Small intestine (tissue), 7 donors: ENCODE results near the gene FGB. TPM values are rescaled to one million over a fixed set of nuclear protein-coding genes. Genes with fewer than 3 reads are reported as not detected.
A peak's percentile ranks its signal among the peaks of the same experiment; 100 is the strongest.
"Not testable (repeated sequence)": the region's sequence is repeated elsewhere in the genome, so short reads cannot be mapped to it uniquely, and the experiment has no call there.

Source experiments
- DNase-seq, 2 donors: peaks; one replicate each; pipeline versions ENCODE4 v3.0.0 to v3.0.0-alpha.2; 2013
- FAIRE-seq: peaks from 2 replicates; lab custom pipeline; 2012; peaks lifted over from hg19 to GRCh38; lab: Jason Lieb, UNC
- H3K27ac ChIP-seq, 3 donors: one replicate each; pipeline ENCODE4 v1.5.1; 2013; ENCODE audit warnings: low read length in 2 of 3, mild to moderate bottlenecking in 2 of 3, control low read depth in 1 of 3, inconsistent platforms in 1 of 3, low read depth in 1 of 3, moderate library complexity in 1 of 3
- H3K27me3 ChIP-seq, 3 donors: one replicate each; pipeline ENCODE4 v1.6.1; 2013; ENCODE audit warnings: low read length in 3 of 3, inconsistent platforms in 1 of 3; ENCODE audit not compliant: control insufficient read depth in 3 of 3, insufficient read depth in 3 of 3
- H3K36me3 ChIP-seq, 3 donors: one replicate each; pipeline ENCODE4 v1.6.1; 2013; ENCODE audit warnings: low read length in 3 of 3, inconsistent platforms in 1 of 3, low read depth in 1 of 3, mild to moderate bottlenecking in 1 of 3, moderate library complexity in 1 of 3; ENCODE audit not compliant: control insufficient read depth in 3 of 3, insufficient read depth in 2 of 3
- H3K4me1 ChIP-seq, 3 donors: one replicate each; pipeline ENCODE4 v1.6.1; 2013; ENCODE audit warnings: low read length in 2 of 3, inconsistent platforms in 1 of 3, low read depth in 1 of 3, mild to moderate bottlenecking in 1 of 3, moderate library complexity in 1 of 3; ENCODE audit not compliant: control insufficient read depth in 3 of 3, insufficient read depth in 2 of 3
- H3K4me3 ChIP-seq, 3 donors: one replicate each; pipeline ENCODE4 v1.5.1; 2013; ENCODE audit warnings: low read length in 3 of 3, control low read depth in 1 of 3, inconsistent platforms in 1 of 3, low read depth in 1 of 3, mild to moderate bottlenecking in 1 of 3, moderate library complexity in 1 of 3
- H3K9me3 ChIP-seq, 2 donors: one replicate each; pipeline ENCODE4 v1.6.1; 2013; ENCODE audit warnings: low read depth in 1 of 2, low read length in 1 of 2; ENCODE audit not compliant: control insufficient read depth in 2 of 2, insufficient read depth in 1 of 2
- WGBS, 3 donors: extraction: QIAGEN DNeasy Blood & Tissue Kit; methylation state at CpG; one replicate each; pipeline ENCODE4 v1.1.7; 2013; 5-methylcytosine and 5-hydroxymethylcytosine counted together
- polyA plus RNA-seq, 4 donors: library from polyadenylated mRNA; stranded (reverse) in 3 of 4; unstranded in 1 of 4; fragments of 200-250 nt in 3 of 4; fragments of 120-200 nt in 1 of 4; gene quantifications; one replicate each; pipeline versions ENCODE4 v1.2.1 to v1.2.3, GENCODE V29; 2013
- donor health status: healthy with polysubstance abuse.
- donor health status: control.
- donor health status: control.
- donor health status: Bipolar disorder and iron deficiency.
- donor health status: healthy.

Gene FGB
- polyA plus RNA-seq, 4 donors = 0.34 to 282 TPM; not detected in 2

DNA sequence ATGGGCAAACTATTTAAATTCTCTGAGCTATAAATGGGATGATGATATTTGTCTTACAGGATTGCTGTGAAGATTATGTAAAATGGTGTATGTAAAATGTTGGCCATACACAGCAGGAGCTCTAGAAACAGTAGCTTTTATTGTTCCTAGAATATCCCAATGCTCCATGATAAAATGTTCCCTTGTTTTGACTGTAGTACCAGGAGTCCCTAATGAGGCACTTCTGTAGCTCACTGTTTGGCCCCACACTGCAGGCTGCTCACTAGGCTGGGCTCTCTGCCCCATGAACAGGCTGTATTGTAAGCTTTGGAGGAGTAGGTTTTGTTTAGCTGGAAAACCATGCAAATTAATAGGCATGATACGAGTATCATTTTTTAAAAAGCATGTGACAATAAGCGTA, 31.1 kb downstream of the FGB start:
- Histone ChIP-seq H3K27me3 (peaks cover 0 to 5% (median 0%) of the 10 kb centered on the region in 3 donors), H3K4me1 (peaks cover 0 to 33% (median 2%) of the 10 kb centered on the region in 3 donors), H3K27ac (no peak overlapping the region), H3K36me3 (no peaks in the 10 kb centered on the region), H3K9me3 (peaks cover 0 to 3% of the 10 kb centered on the region in 2 donors), H3K4me3 (no peak overlapping the region)
- no peak for DNase-seq
- FAIRE-seq = no peak
- WGBS, 3 donors = 47 to 91% (median 49%) methylated on average over 2 of the region's 2 CpGs

DNA sequence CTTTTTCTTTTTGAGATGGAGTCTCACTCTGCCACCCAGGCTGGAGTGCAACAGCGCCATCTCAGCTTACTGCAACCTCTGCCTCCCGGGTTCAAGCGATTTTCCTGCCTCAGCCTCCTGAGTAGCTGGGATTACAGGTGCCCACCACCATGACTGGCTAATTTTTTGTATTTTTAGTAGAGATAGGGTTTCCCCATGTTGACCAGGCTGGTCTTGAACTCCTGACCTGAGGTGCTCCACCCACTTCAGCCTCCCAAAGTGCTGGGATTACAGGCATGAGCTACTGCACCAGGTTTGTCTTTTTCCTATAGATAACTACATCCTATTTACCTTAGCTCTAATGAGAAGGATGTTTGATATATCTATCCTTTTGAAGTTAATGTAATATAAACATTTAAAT, 31.5 kb downstream of the FGB start:
- H3K4me1 ChIP-seq = peaks cover 0 to 33% (median 2%) of the 10 kb centered on the region in 3 donors
- not testable (repeated sequence) for FAIRE-seq, DNase-seq, H3K9me3 ChIP-seq, H3K36me3 ChIP-seq, H3K27ac ChIP-seq, H3K4me3 ChIP-seq, H3K27me3 ChIP-seq
- 88 to 95% (median 92%) methylated on average over 3 of the region's 3 CpGs for WGBS, 3 donors

DNA sequence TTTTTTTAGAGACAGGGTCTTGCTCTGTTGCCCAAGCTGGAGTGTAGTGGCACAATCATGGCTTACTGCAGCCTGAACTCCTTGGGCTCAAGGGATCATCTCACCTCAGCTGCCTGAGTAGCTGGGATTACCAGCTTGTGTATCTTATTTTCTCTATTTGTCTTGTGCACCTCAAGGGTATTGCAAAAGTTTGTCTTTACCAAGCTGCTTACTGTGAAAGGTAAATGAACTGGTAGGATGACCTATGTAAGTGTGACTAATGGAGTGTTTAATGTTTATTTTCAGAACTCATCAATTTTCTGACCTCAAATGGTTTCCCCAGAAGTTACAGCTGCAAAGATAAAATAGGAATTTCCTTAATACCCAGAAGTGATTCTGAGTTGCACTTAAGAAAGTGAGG, 33.0 kb downstream of the FGB start:
- H3K36me3 ChIP-seq = no peaks in the 10 kb centered on the region
- FAIRE-seq (no peak), DNase-seq (peak in 1 of 2 donors; percentile 65)
- peaks cover 0 to 3% of the 10 kb centered on the region in 2 donors for H3K9me3 ChIP-seq
- no peaks in the 10 kb centered on the region for H3K27me3 ChIP-seq
- no peak overlapping the region for H3K4me3 ChIP-seq
- peaks cover 0 to 28% (median 0%) of the 10 kb centered on the region in 3 donors for H3K4me1 ChIP-seq
- no peak overlapping the region for H3K27ac ChIP-seq

DNA sequence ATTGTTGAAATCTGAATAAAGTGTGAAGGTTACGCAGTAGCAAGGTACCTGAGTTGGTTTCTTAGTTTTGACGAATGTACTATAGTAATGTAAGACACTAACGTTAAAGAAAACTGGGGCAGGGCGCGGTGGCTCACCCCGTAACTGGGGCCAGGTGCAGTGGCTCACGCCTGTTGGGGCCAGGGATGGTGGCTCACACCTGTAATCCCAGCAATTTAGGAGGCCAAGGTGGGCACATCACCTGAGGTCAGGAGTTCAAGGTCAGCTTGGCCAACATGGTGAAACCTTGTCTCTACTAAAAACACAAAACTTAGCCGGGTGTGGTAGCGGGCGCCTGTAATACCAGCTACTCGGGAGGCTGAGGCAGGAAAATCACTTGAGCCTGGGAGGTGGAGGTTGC, 34.5 kb downstream of the FGB start:
- H3K36me3 ChIP-seq, H3K27ac ChIP-seq, H3K9me3 ChIP-seq, FAIRE-seq, H3K27me3 ChIP-seq, DNase-seq, H3K4me3 ChIP-seq: not testable (repeated sequence)
- WGBS, 3 donors = 86 to 92% (median 92%) methylated on average over 11 of the region's 11 CpGs
- H3K4me1 ChIP-seq = peaks cover 0 to 13% (median 0%) of the 10 kb centered on the region in 3 donors

DNA sequence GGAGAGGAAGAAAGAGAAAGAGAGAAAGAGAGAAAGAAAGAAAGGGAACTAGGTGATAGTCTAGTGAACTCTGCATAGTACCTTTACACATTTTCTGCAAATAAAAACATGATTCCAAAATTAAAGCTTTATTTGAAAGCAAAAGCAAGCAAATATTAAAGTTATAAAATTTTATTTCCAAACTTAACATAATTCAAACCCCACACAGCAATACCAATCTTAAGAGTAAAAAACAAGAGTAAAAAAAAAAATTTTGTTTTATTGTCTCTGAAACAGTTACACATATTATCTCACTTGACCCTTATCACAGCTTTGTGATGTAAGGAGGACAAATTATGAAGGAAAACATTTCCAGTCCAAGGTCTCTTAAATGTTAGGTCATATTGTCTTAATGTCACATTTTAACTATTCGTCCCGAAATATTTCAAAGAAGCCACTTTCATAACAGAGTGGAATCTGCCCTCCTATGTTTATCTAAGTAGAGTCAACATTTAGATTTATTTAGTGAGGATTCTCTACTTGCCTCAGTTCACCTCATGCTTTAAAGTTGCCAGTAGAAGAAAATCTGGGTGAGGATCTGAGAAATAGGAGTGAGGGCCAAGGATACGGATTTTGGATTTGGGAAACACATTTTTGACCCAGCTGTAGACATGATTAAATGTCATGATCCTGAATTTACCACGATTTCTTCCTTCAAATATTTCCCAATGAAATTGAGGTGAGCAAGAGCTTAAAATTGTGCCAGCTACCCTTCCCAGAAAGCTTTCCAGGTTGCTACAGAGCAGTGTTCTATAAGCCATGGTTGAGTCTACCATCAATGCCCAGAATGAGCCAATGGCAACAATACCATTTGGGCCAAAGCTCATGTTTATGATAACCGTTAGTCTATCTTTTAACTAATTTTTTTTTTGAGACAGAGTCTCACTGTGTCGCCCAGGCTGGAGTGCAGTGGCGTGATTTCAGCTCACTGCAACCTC, 35.3 kb downstream of the FGB start:
- Histone ChIP-seq H3K27ac (no peak overlapping the region), H3K27me3 (no peaks in the 10 kb centered on the region), H3K4me1 (peaks cover 0 to 5% (median 0%) of the 10 kb centered on the region in 3 donors), H3K36me3 (no peaks in the 10 kb centered on the region), H3K4me3 (no peak overlapping the region), H3K9me3 (no peaks in the 10 kb centered on the region)
- FAIRE-seq (no peak), DNase-seq (no peak)
- 74 to 78% (median 75%) methylated on average over 7 of the region's 7 CpGs for WGBS, 3 donors

DNA sequence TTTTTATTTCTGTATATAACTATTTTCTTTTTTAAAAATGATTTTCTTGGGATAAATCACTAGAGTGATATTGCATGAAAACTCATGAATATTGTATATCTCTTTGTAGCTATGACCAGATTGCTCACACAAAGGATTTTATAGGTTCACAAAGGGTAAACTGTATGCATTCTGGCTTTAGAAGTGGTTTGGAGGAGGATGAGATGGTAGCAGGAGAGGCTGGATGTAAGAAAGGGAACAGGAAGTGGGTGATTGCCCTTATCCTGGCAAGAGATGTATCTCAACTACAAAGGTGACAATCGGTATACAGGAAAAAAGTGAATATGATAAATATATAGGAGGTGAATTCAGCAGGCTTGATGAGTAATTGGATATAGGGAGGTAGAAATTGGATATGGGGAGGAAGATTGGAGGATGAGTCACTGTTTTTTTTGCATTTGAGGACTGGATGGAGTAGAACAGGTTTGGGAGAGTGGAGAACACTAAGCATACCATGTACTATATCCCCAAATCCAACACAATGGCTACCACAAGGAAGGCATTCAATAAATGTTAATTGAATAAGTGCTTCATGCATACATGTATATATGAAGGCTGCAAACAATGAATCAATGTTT, 39.7 kb downstream of the FGB start:
- Histone ChIP-seq H3K4me1 (peaks cover 0 to 2% (median 0%) of the 10 kb centered on the region in 3 donors), H3K27me3 (peaks cover 0 to 2% (median 0%) of the 10 kb centered on the region in 3 donors), H3K27ac (no peak overlapping the region), H3K4me3 (no peak overlapping the region), H3K9me3 (no peaks in the 10 kb centered on the region), H3K36me3 (no peaks in the 10 kb centered on the region)
- 54 to 71% (median 59%) methylated on average over 1 of the region's 1 CpG for WGBS, 3 donors
- no peak for FAIRE-seq
- DNase-seq = no peak

DNA sequence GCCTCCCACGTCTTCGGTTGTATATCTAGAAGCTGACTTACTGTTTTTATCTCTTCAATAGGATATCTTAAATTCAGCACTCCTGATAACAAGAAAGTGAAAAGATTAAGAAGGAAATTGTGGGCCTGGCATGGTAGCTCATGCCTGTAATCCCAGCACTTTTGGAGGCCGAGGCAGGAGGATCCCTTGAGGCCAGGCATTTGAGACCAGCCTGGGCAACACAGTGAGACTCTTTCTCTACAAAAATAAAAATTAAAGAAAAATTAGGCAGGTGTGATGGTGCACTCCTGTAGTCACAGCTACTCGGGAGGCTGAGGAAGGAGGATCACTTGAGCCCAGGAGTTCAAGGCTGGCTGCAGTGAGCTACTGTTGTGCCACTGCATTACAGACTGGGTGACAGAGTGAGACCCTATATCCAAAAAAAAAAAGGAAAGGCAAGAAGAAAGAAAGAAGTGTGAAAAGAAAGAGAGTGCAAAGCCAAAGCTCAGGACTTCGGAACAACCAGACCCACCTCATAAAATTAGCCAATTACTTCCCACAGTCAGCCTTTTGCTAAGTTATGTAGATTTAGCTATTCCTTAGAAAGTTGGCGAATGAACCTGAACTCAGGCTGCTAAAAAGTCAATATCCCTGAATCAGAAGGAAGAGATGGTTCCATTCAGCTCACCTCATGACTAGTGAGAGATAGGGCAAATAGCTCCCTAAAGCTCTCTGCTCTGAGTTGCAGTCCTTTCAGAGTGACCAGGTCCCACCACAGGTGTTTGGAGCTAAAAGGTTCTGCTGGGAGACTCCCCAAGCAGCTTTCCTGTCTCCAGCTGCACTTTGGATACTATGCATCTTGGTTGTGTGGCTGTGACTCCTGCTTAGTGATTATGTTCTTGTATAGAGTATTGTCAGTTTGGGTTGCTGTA, 40.5 kb downstream of the FGB start:
- 89 to 93% (median 91%) methylated on average over 6 of the region's 6 CpGs for WGBS, 3 donors
- FAIRE-seq = no peak

More for the DNA sequence above, 40.5 kb downstream of the FGB start:
- Histone ChIP-seq H3K4me3 (no peak overlapping the region), H3K27me3 (peaks cover 0 to 2% (median 0%) of the 10 kb centered on the region in 3 donors), H3K9me3 (no peaks in the 10 kb centered on the region), H3K27ac (no peak overlapping the region), H3K36me3 (no peaks in the 10 kb centered on the region), H3K4me1 (no peaks in the 10 kb centered on the region)
- no peak for DNase-seq
